Naive thymus-derived CD4-positive, alpha-beta T cell (primary cell): ENCODE data around the gene EIF2S3B. TPM values are rescaled to one million over a fixed set of nuclear protein-coding genes. Genes with fewer than 3 reads are reported as not detected.
"Not testable (repeated sequence)": the region's sequence is repeated elsewhere in the genome, so short reads cannot be mapped to it uniquely, and the experiment has no call there.

ENCODE experiments used
- ATAC-seq: fragments of 150-1000 bp; cut with Tn5 transposase; 2 replicates; pipeline ENCODE4 v1.10.0; 2021; ENCODE audit warnings: mild to moderate bottlenecking, moderate library complexity
- CTCF ChIA-PET: fragments of 350-600 bp; sonication (Branson Sonifier 250); formaldehyde crosslinking; loops from one replicate; lab custom pipeline; 2021; ENCODE audit warnings: antibody characterized with exemption; lab: Charles Lee
- POLR2A ChIA-PET: fragments of 350-600 bp; sonication (Branson Sonifier 250); formaldehyde crosslinking; loops from one replicate; lab custom pipeline; 2021; ENCODE audit warnings: antibody characterized with exemption, inconsistent platforms; lab: Charles Lee
- DNase-seq, 9 donors: peaks; one replicate each; pipeline versions ENCODE4 v3.0.0 to v3.0.0-alpha.2; 2020 to 2022; ENCODE audit warnings: mixed read lengths in 1 of 9
- H3K27ac ChIP-seq: one replicate; pipeline ENCODE4 v1.7.0; 2013; ENCODE audit warnings: mild to moderate bottlenecking, low read depth, low read length, moderate library complexity
- H3K27me3 ChIP-seq, 2 donors: one replicate each; pipeline ENCODE4 v1.7.0; 2013; ENCODE audit warnings: low read length in 2 of 2, mild to moderate bottlenecking in 2 of 2, moderate library complexity in 2 of 2; ENCODE audit not compliant: control insufficient read depth in 2 of 2, insufficient read depth in 2 of 2
- H3K36me3 ChIP-seq, 3 experiments: 1 replicate in 2 of 3; 2 replicates in 1 of 3; pipeline ENCODE4 v1.7.0; 2013; ENCODE audit warnings: low read length in 3 of 3, mild to moderate bottlenecking in 3 of 3, moderate library complexity in 1 of 3; ENCODE audit not compliant: insufficient read depth in 3 of 3, control insufficient read depth in 2 of 3
- H3K4me1 ChIP-seq, 2 donors: one replicate each; pipeline ENCODE4 v1.7.0; 2013; ENCODE audit warnings: low read length in 2 of 2, mild to moderate bottlenecking in 2 of 2, moderate library complexity in 1 of 2; ENCODE audit not compliant: control insufficient read depth in 2 of 2, insufficient read depth in 2 of 2
- H3K4me3 ChIP-seq: 2 replicates; pipeline ENCODE4 v1.7.0; 2013; ENCODE audit warnings: mild to moderate bottlenecking, low read length
- H3K9me3 ChIP-seq, 3 experiments: 1 replicate in 2 of 3; 2 replicates in 1 of 3; pipeline ENCODE4 v1.7.0; 2013; ENCODE audit warnings: low read length in 3 of 3; ENCODE audit not compliant: control insufficient read depth in 2 of 3
- H3K27ac Mint-ChIP-seq, 9 donors: one replicate each; pipeline ENCODE4 v1.8.0; 2020 to 2022; ENCODE audit warnings: mixed read lengths in 9 of 9, mild to moderate bottlenecking in 8 of 9, moderate library complexity in 5 of 9, inconsistent platforms in 2 of 9
- H3K27me3 Mint-ChIP-seq, 5 donors: one replicate each; pipeline ENCODE4 v1.8.0; 2021 to 2022; ENCODE audit warnings: mixed read lengths in 5 of 5, mild to moderate bottlenecking in 1 of 5
- H3K36me3 Mint-ChIP-seq, 5 donors: one replicate each; pipeline ENCODE4 v1.8.0; 2020 to 2022; ENCODE audit warnings: mixed read lengths in 5 of 5, mild to moderate bottlenecking in 3 of 5, inconsistent platforms in 1 of 5
- H3K4me1 Mint-ChIP-seq, 7 donors: one replicate each; pipeline ENCODE4 v1.8.0; 2020 to 2022; ENCODE audit warnings: mixed read lengths in 7 of 7, mild to moderate bottlenecking in 3 of 7, inconsistent platforms in 1 of 7
- H3K4me3 Mint-ChIP-seq, 10 donors: one replicate each; pipeline ENCODE4 v1.8.0; 2020 to 2022; ENCODE audit warnings: mild to moderate bottlenecking in 10 of 10, mixed read lengths in 10 of 10, moderate library complexity in 6 of 10, inconsistent platforms in 2 of 10
- H3K9me3 Mint-ChIP-seq, 11 donors: one replicate each; pipeline ENCODE4 v1.8.0; 2020 to 2022; ENCODE audit warnings: mixed read lengths in 11 of 11, mild to moderate bottlenecking in 4 of 11, inconsistent platforms in 1 of 11, moderate library complexity in 1 of 11
- intact Hi-C, 2 donors: fragments of 100-400 bp; cut with micrococcal nuclease; formaldehyde crosslinking; loops; one replicate each; pipeline ENCODE4 v1.15.1; 2023
- polyA plus RNA-seq, 2 donors: library from polyadenylated mRNA; unstranded; fragments of 300-500 nt; fragmentation: Illumina TruSeq; gene quantifications; one replicate each; pipeline ENCODE4 v1.2.3, GENCODE V29; 2021
- total RNA-seq, 6 experiments: library from RNA in 5 of 6; stranded (reverse) in 5 of 6; gene quantifications; 1 replicate in 5 of 6; 2 replicates in 1 of 6; pipeline ENCODE4 v1.2.3 and lab custom pipeline; 2021 to 2026

Gene EIF2S3B
- total and polyA plus RNA-seq, 7 experiments from 2014 or later = 0.27 to 2.0 (median 1.1) TPM; not detected in 1

- H3K4me1 Mint-ChIP-seq, DNase-seq: not testable (repeated sequence)
Measured at GRCh38 chr12:10487328-10487727, 18.4 kb upstream of the EIF2S3B start.

GRCh38 chr12:10491766-10492165 lies 13.9 kb upstream of the EIF2S3B start:
- Histone ChIP-seq H3K36me3 (no peaks in the 10 kb centered on the region), H3K4me1 (no peaks in the 10 kb centered on the region), H3K9me3 (no peaks in the 10 kb centered on the region), H3K4me3 (no peak overlapping the region), H3K27ac (no peak overlapping the region), H3K27me3 (no peaks in the 10 kb centered on the region)
- POLR2A ChIA-PET = no interaction called here
- peaks cover 0 to 27% (median 13%) of the 10 kb centered on the region in 5 donors for H3K27me3 Mint-ChIP-seq
- no peaks in the 10 kb centered on the region for H3K4me1 Mint-ChIP-seq
- H3K36me3 Mint-ChIP-seq = no peaks in the 10 kb centered on the region
- H3K9me3 Mint-ChIP-seq = peaks cover 0 to 4% (median 0%) of the 10 kb centered on the region in 11 donors
- CTCF ChIA-PET = no interaction called here
- H3K4me3 Mint-ChIP-seq = no peak overlapping the region
- no peak overlapping the region for H3K27ac Mint-ChIP-seq
- no peak for ATAC-seq
- intact Hi-C loops = no loop called here
- DNase-seq = no peak

More at GRCh38 chr12:10487328-10487727, 18.4 kb upstream of the EIF2S3B start:
- ATAC-seq, H3K4me3 Mint-ChIP-seq, H3K4me3 ChIP-seq, H3K36me3 ChIP-seq, H3K4me1 ChIP-seq, POLR2A ChIA-PET, H3K27ac Mint-ChIP-seq, H3K9me3 Mint-ChIP-seq, H3K9me3 ChIP-seq, H3K36me3 Mint-ChIP-seq, H3K27ac ChIP-seq, H3K27me3 ChIP-seq, intact Hi-C loops: not testable (repeated sequence)
- CTCF ChIA-PET = interaction anchor here (0.6 kb wide), 1 partner anchor 291 kb away, joined by 3 read pairs; no protein-coding TSS in a partner anchor
- H3K27me3 Mint-ChIP-seq = peaks cover 3 to 29% (median 10%) of the 10 kb centered on the region in 5 donors

- no peak for DNase-seq
- intact Hi-C loops = no loop called here
- Mint-ChIP-seq H3K9me3 (peaks cover 0 to 1% (median 0%) of the 10 kb centered on the region in 11 donors), H3K4me1 (peaks cover 0 to 4% (median 0%) of the 10 kb centered on the region in 7 donors), H3K27ac (no peak overlapping the region), H3K36me3 (no peaks in the 10 kb centered on the region), H3K4me3 (no peak overlapping the region), H3K27me3 (peaks cover 5 to 42% (median 28%) of the 10 kb centered on the region in 5 donors)
- no peak overlapping the region for H3K27ac ChIP-seq
- no peaks in the 10 kb centered on the region for H3K9me3 ChIP-seq
- H3K27me3 ChIP-seq = peaks cover 0 to 7% of the 10 kb centered on the region in 2 donors
- ChIA-PET CTCF (no interaction called here), POLR2A (no interaction called here)
- H3K4me1 ChIP-seq = peaks cover 0 to 12% of the 10 kb centered on the region in 2 donors
- ATAC-seq = peak; percentile 83
- no peaks in the 10 kb centered on the region for H3K36me3 ChIP-seq
- H3K4me3 ChIP-seq = no peak overlapping the region
Measured at GRCh38 chr12:10497602-10498001, 8.1 kb upstream of the EIF2S3B start.

- DNase-seq = no peak
Measured at GRCh38 chr12:10498042-10498441, 7.6 kb upstream of the EIF2S3B start.

GRCh38 chr12:10501030-10501429 lies 4.7 kb upstream of the EIF2S3B start:
- H3K27me3 ChIP-seq = peaks cover 0 to 7% of the 10 kb centered on the region in 2 donors
- ATAC-seq = no peak
- no peak overlapping the region for H3K27ac Mint-ChIP-seq
- peaks cover 6 to 40% (median 28%) of the 10 kb centered on the region in 5 donors for H3K27me3 Mint-ChIP-seq
- H3K4me1 Mint-ChIP-seq = peaks cover 0 to 4% (median 0%) of the 10 kb centered on the region in 7 donors
- H3K9me3 Mint-ChIP-seq = no peaks in the 10 kb centered on the region
- DNase-seq = no peak
- no peaks in the 10 kb centered on the region for H3K36me3 ChIP-seq
- peaks cover 0 to 12% of the 10 kb centered on the region in 2 donors for H3K4me1 ChIP-seq
- POLR2A ChIA-PET = no interaction called here
- H3K4me3 ChIP-seq = no peak overlapping the region
- CTCF ChIA-PET = no interaction called here
- intact Hi-C loops = loop anchor here in 1 of 2 donors (2.0 kb wide), 1 partner anchor 266 kb away; no protein-coding TSS in a partner anchor
- no peaks in the 10 kb centered on the region for H3K36me3 Mint-ChIP-seq
- H3K4me3 Mint-ChIP-seq = no peak overlapping the region
- H3K9me3 ChIP-seq = no peaks in the 10 kb centered on the region
- H3K27ac ChIP-seq = no peak overlapping the region

More at GRCh38 chr12:10498042-10498441, 7.6 kb upstream of the EIF2S3B start:
- ChIA-PET CTCF (interaction anchor here (0.7 kb wide), 1 partner anchor 253 kb away, joined by 3 read pairs; no protein-coding TSS in a partner anchor), POLR2A (no interaction called here)
- H3K9me3 Mint-ChIP-seq = peaks cover 0 to 1% (median 0%) of the 10 kb centered on the region in 11 donors
- no peak overlapping the region for H3K27ac Mint-ChIP-seq
- intact Hi-C loops = no loop called here
- no peak overlapping the region for H3K27ac ChIP-seq
- peaks cover 5 to 46% (median 31%) of the 10 kb centered on the region in 5 donors for H3K27me3 Mint-ChIP-seq
- H3K4me1 ChIP-seq = peaks cover 0 to 12% of the 10 kb centered on the region in 2 donors
- no peaks in the 10 kb centered on the region for H3K36me3 ChIP-seq
- H3K4me3 ChIP-seq = no peak overlapping the region
- peaks cover 0 to 7% of the 10 kb centered on the region in 2 donors for H3K27me3 ChIP-seq
- no peaks in the 10 kb centered on the region for H3K9me3 ChIP-seq
- peaks cover 0 to 4% (median 0%) of the 10 kb centered on the region in 7 donors for H3K4me1 Mint-ChIP-seq
- H3K4me3 Mint-ChIP-seq = no peak overlapping the region
- no peaks in the 10 kb centered on the region for H3K36me3 Mint-ChIP-seq
- ATAC-seq = no peak

GRCh38 chr12:10503460-10503859 lies 2.2 kb upstream of the EIF2S3B start:
- intact Hi-C loops = no loop called here
- H3K27ac ChIP-seq = no peak overlapping the region

More at GRCh38 chr12:10503460-10503859, 2.2 kb upstream of the EIF2S3B start:
- Mint-ChIP-seq H3K4me1 (peaks cover 0 to 4% (median 0%) of the 10 kb centered on the region in 7 donors), H3K9me3 (peaks cover 0 to 2% (median 0%) of the 10 kb centered on the region in 11 donors), H3K27me3 (peaks cover 11 to 30% (median 20%) of the 10 kb centered on the region in 5 donors), H3K4me3 (no peak overlapping the region), H3K27ac (no peak overlapping the region), H3K36me3 (no peaks in the 10 kb centered on the region)
- no peaks in the 10 kb centered on the region for H3K36me3 ChIP-seq
- ATAC-seq = no peak
- no peaks in the 10 kb centered on the region for H3K9me3 ChIP-seq
- H3K4me1 ChIP-seq = peaks cover 0 to 6% of the 10 kb centered on the region in 2 donors
- CTCF ChIA-PET = no interaction called here
- H3K4me3 ChIP-seq = no peak overlapping the region
- H3K27me3 ChIP-seq = peaks cover 0 to 7% of the 10 kb centered on the region in 2 donors
- DNase-seq = no peak
- POLR2A ChIA-PET = no interaction called here
